NCI-H146 treated with DMSO at 0.1 percent for 48 hours (cell line): ENCODE results near the gene THOC6.
A peak's percentile ranks its signal among the peaks of the same experiment; 100 is the strongest.

ENCODE experiments used
- DNase-seq: peaks from one replicate; lab custom pipeline; 2025; ENCODE audit not compliant: unreplicated experiment; lab: John Stamatoyannopoulos, UW

THOC6 gene

DNA sequence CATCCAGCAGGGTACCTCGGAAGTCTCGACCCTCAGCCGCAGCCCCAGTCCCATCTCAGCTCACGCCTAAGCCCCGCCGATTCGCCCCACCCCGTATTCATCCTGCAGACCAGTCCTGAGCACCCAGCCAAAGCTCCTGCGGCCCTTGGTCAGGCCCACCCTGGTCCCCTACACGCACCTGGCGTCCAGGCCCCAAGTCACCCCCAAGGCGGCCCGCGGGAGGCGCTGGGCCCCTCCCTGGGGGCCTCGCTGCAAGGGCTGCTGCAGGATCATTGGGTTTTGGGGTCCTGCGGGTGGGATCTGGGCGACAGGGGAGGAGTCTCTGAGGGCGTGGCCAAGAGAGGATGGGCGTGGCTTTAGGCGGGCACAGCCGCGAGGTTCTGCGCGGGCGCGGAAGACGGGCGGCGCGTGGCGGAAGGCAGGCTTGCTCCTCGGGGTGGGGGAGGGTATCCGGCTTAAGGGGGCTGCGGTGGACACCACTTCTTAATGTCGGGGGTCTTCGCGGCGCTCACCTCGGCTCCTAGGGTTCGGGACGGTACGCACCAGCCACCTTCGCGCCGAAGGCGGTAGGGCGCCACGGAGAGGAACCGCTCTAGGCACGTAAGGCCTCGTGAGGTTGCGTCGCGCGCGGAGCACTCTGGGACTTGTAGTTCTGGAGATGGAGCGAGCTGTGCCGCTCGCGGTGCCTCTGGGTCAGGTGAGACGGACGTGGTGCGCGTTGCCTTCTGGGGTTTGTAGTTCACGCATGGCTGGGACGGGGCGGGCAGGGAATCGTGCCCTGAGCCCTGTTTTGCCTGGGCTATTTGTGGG, at the start of gene THOC6, which contains the start of gene HCFC1R1:
THOC6 (plus strand) TSS at position 367 of the 810 bp plus-strand sequence; CDS start at position 659, 292 bp downstream.
HCFC1R1 (minus strand) TSS at position 274 of the 810 bp plus-strand sequence; CDS start at position 273, 1 bp downstream.
- DNase-seq: peak; percentile 93

DNA sequence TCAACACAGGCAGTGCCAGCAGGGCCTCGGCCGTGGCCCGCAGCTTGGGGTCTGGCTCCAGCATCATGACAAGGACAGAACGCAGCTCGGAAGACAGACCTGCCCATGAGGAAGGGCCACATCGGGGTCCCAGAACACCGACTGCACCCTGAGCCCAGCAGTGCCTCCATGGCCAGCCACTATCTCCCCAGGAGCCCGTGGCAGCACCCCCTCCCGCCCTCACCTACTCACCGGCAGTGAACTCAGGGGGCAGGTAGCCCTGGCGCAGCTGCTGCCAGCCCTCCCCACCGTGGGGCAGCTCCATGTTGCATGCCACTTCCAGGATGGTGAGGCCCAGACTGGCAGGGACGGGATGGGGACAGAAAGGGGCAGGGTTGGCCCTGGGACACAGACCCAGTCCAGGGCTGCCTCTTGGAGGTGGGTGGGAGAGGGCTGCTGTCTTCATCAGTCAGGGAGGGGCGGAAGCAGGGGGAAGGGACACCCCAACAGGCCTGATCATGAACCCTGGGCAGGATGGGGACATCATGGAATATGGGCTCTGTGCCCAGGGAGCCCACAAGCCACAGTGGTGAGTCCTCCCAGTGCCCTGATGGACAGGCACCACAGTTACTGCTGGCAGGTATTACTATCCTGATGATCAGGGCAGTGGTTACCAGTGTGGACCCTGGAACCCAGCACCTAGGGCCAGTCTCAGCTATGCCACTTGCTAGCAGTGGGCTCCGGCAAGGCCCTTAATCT, 49.3 kb upstream of the THOC6 start:
- no peak for DNase-seq

DNA sequence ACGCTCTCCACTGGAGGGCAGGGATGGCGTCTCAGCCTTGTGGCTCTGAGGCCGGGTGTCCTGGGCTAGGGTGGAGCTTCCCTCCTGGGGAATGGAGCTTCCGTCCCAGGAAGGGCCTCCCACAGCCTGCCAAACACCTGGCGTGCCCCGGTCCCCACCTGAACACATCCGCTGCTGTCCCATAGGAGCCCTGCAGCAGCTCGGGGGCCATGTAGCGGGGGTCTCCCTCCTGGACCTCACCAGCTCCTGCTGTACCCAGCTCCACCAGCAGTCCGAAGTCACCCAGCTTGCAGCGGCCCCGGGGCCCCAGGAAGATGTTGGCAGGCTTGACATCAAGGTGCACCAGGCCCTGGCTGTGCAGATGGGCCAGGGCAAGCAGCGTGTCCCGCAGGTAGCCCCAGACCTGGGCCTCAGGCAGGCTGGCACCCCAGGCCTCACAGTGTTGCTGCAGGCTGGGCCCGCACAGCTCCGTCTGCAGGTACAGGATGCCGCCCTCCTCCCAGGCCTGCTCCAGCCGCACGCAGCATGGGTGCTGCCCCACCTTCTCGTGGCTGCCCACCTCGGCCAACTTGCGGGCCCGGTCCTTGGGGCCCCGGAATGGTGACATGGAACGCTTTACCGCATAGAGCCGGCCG, 48.6 kb upstream of the THOC6 start:
- DNase-seq: no peak

DNA sequence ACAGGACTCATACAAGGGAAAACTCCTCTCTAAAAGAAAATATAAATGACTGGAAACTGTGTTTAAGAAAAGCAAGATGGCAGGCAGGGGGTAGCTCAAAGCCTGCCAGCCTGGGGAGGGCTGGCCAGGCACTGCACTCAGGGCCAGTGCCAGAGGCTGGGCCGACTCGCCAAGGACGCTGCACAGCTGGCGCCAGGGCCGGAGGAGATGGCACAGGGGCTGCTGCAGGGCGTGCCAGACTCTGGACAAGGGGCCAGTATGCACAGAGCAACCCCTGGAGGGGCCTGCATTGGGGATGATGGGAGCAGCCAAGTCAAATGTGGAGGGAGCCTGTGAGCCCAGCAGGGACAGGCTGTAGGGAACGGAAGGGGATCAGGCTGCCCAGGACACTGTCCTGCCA, 47.6 kb upstream of the THOC6 start:
- no peak for DNase-seq

DNA sequence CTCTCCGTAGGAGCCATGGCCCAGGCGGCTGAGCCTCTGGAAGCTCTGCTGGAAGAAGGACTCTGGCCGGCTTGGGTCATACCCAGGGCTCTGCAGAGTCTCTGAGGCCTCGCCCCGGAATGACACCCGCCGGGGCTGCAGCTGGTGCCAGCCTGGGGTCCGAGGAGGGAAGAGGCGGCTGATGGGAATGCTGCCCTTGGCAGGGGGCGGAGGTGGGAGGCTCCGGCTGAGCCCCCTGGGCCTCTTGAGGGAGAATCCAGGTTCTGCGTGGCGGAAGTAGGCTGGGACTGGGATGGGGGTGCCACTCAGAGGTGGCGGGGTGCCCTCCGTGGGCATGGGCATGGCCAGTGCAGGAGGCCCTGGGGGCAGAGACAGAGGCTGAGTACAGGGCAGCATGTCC, 47.2 kb upstream of the THOC6 start:
- no peak for DNase-seq

DNA sequence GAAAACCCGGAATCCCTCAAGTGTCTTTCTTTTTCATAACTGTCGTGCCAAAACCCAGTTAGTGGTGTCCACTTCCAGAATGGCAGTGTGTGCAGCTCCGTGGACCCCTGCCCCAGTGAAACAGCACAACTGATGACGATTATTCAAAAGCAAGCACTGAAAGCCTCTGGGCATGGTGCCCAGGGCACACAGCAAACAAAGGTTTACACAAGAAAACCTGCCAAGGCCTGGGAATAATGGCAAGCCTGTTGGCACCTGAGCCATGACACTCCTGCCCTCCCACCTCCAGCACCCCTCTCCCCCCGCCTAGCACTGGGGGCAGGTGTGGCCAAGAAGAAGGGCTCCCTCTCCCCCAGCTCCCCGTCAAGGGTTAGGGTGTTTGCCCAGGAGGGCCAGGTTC, 46.4 kb upstream of the THOC6 start:
- no peak for DNase-seq

DNA sequence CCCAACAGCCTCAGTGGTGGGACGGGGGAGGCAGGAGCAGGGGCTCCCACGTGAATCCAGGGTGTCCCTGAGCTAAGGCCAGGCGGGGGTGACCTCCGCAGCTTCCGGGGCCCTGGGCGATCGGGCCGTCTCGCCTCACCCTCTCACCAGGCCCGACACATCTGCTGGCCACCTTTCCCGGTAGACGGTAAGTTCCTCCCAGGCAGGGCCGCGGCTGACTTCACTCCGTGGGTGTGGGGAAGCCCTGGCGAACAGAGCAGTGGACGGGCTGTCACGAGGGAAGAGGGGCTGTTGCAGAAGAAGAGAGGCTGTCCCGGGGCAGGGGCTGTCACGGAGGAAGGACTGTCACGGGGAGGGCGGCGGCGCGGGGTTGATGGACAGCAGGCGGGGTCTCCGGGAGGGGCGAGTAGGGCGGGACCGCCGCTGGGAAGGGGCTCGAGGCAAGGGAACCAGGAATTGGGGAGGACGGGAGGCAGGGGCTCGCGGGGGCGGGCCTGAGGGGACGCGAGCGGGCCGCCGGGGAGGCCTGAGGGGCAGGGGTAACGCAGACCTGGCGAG, 44.1 kb upstream of the THOC6 start:
- DNase-seq: no peak

DNA sequence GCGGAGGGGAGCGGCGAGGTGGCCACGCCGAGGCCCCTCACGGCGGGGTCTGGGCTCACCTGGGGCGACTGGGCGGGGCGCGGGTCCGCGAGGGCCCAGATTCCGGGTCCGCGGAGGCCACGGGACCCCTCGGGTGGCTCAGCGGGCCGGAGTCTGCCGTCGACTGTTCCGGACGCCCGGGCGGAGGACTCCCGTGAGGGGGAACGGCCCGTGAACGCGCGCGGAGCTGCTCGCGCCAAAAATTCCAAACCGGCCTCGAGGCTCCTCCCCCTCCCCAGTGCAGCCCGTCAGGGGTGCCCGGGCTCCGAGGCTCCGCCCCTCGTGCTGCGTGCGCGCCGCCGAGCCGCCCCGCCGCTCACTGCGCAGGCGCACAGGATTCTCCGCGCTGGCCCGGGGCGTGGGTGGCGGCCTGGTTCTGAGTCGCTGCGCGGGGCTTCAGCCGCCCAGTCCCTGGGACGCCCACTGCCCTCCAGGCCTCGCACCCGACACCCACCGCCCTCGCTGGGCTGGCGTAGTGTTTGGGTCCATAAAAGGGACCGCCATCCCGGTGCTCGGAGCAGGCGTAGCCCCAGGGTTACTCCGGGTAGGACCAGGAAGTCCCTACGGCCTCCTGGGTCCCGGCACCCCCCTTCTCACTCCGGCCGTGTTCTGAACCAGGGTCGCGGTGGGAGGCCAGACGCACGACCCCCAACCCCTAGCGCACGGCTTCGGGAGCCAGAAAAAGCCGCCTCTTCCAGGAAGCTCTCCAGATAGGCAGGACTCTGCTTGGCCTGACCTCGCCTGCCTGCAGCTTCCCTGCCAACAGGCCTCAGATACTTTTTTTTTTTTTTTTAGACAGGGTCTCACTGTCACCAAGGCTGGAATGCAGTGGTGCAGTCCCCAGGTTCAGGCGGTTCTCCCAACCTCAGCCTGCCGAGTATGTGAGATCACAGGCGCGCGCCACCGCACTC, 43.3 kb upstream of the THOC6 start, which contains the start of gene PKMYT1:
PKMYT1 (minus strand) TSS at position 220 of the 950 bp plus-strand sequence. CDS start 789 bp downstream, outside the sequence.
- peak; percentile 70 for DNase-seq

DNA sequence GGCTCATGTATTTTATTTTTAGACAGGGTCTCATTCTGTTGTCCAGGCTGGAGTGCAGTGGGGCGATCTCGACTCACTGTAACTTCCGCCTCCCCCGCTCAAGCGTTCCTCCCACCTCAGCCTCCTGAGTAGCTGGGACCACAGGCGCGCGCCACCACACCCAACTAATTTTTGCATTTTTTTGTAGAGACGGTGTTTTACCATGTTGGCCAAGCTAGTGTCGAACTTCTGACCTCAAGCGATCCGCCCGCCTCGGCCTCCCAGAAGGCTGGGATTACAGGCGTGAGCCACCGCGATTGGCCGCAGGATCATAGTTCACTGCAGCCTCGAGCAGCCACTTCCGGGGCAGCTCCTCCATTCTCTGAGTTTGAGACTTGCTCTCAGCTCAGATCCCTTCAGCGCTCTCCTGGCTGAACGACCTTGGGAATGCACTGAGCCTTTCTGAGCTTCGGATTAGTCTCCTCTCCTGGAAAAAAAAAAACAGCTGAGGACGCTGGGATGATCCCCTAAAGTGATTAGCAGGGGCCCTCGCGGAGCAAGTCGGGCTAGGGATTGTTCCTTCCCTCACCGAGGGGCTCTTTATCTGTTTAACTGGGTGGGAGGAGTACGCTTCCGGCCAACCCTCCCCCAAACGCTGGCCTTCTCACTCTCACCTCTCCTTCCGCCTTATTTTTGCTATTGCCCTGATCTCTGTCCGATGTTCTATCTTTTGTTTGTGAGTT, 42.5 kb upstream of the THOC6 start:
- DNase-seq: no peak

DNA sequence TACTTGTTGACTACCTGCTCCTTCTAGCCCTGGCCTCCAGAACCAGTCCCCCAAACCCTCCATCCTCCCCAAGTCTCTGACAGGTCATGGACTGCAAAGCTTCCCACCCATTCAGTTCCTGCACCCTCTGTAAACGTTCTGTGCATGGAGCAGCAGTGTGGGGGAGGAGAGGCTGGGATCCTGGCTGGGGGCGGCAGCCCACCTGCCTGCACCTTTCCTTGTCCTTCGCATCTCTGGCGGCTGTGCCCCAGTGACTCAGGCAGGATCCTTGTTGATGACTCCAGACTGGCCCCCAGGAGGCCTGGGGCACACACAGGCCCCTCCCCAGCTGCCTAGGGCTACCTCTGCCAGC, 42.0 kb upstream of the THOC6 start:
- no peak for DNase-seq

DNA sequence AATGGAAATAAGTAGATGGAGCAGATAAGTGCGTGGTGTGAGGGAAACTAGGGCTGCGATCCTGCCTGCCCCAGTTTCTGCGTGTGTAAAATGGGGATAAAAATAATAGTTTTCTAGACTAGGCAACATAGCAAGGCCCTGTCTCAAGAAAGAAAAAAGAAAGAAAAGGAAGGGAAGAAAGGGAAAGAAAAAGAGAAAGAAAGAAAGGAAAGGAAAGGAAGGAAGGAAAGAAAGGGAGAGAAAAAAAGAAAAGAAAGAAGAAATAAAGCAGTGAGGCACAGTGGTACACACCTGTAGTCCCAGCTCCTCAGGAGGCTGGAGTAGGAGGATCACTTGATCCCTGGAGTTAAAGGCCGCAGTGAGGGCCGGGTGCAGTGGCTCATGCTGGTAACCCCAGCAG, 41.4 kb upstream of the THOC6 start:
- DNase-seq: no peak

DNA sequence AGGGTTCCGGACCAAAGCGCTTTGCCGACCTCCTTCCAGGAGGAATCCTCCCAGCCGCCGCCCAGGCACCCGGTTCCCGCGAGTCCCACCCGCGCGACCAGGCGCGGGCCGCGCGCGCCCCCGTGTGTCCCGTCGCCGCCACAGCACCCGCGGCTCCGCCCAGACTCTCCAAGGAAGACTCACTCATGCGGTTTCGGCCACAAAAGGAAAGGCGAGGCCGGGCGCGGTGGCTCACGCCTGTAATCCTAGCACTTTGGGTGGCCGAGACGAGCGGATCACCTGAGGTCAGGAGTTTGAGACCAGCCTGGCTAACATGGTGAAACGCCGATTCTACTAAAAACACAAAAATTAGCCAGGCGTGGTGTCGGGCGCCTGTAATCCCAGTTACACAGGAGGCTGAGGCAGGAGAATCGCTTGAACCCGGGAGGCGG, 40.1 kb upstream of the THOC6 start:
- DNase-seq: peak; percentile 72

DNA sequence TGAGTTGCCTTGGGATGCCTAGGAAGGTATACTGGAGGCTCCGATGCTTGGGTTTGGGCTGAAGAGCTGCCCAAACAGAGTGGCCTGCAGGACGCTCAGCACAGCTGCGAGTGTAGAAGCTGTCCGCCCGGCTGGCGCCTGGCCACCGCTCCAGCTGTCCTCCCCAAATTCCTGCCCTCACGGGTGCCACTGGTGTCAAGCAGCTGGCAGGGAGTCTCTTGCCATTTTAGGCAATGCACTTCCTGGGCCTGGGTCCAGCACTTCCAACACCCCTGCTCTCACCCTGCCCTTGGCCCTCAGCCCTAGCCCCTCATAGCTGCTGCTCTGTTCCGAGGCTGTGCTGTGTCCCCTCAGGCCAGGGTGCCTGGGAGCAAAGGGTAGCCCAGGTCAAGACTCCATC, 38.4 kb upstream of the THOC6 start:
- no peak for DNase-seq

DNA sequence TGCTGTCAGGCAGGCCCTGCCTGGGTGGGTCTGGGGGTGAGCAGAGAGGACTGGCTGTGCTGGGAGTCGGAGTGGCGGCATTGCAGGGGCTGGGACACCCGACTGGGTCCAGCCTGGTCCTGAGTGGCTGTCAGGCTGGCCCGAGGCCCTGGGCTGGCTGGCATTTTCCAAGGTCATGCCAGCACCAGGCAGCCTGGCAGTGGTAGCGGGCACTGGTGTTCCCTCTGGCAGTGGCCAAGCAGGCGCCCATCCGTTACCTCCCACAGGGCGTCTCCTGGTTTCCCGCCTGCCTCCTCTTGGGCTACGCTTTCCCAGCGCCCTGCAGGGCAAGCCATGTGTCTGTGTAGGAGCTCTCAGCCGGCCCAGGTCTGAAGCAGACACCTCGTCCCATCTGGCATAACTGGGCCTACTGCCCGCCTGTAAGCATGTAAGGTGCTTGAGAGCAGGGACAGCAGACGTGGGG, 37.9 kb upstream of the THOC6 start:
- no peak for DNase-seq

DNA sequence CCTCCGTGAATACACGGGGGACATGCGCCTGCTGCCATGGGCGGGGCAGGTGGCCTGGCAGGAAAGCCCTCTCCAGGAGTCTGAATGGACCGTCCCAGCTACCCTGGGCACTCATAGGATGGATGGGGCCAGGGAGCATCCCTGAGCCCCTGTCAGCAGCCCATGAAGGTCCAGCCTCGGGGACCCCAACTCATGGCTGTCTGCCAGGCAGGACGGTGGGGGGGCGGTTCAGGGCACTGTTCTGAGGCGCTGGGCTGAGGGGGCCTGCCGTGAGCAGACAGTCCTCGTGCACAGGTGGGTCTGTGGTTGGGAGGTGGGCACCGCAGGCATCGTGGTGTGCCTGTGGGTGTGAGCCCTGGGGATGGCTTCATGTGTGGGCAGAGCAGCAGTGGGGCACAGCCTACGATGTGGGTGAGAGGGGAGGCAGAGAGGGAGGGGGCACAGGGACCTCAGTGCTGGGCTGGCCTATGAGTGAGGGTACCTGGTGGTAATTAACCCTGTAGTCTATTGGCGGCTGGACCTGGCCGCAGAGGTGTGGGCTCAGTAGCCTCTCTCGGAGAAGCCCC, 37.1 kb upstream of the THOC6 start:
- no peak for DNase-seq

DNA sequence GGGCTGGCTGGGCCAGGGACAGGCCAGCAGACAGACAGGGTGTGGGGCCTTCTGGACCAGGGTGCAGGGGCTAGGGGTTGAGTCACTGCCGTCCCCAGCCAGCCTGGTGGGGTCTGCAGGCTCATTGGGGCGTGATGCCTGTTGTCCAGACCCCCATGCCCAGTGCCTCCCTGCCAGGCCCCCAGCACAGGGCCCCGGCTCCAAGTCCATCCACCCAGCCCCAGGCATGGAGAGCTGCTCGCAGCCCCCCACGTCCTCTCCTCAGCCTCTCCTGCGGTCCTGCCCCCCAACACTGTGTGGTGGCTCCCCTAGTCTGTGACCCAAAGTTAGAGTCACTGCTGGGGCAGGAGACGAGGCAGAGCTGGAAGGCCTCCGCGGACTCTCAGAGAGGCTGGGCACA, 36.5 kb upstream of the THOC6 start:
- no peak for DNase-seq

DNA sequence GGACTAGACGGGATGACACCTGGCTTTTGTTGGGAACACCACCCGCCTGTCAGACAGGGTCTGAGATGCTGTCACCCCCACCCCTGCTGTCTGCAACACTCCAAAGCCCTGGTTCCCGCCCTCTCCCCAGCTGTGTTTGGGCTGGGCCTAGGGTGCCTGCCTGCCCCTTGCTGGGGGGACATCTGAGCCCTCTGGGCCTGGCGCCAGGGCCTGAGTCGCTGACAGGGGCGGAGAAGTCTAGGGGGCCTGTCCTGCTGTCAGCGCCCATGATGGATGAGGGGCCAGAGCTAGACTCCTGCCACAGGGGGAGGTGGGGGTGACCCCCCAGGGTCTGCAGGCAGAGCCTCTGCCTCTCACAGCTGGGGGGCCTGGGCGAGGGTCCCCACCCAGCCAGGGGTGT, 36.0 kb upstream of the THOC6 start:
- no peak for DNase-seq

DNA sequence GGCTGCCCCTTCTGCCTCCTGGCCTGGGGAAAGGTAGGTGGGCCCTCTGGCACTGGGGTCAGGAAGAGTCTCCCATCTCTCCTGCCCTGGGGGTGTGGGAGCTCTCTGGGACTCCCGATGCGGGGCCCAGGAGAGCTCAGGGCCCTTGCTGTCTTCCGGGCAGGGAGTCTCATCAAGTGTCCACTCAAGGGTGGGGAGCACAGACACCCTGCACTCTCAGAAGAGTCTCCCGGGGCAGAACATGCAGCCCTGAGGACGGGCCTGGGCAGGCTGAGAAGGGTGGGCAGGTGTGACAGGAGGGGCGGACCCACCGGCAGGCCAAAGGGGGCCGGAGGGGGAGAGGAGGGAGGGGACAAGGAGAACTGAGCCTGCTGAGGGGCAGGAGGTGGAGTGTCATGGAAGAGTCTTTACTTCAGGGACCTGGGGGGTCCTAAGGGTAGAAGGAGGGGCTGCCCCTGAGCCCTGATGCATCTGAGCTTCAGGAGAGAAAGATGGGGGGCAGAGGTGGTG, 35.2 kb upstream of the THOC6 start:
- no peak for DNase-seq

DNA sequence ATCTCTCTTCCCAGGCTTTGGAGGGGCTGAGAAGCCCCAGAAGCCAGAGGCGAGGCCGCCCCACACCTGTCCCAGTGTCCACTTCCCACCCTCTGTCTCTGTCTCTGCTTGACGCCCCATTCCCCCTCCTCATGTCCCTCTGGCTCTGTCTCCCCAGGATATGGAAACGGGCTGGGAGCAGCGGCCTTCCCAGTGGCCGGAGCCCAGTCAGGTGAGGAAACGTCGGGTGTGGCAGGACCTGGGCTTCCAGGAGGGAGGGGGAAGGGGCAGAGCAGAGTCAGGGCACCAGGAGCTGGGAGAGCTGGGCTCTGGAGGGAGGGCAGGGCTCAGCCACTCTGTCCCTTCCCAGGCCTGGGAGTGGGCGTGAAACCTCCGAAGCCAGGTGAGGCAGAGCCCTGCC, 32.9 kb upstream of the THOC6 start:
- DNase-seq: no peak
